Measurements from ENCODE around the gene ZDHHC19.
A peak's percentile ranks its signal among the peaks of the same experiment; 100 is the strongest.
"Not testable (repeated sequence)": the region's sequence is repeated elsewhere in the genome, so short reads cannot be mapped to it uniquely, and the experiment has no call there.

Gene ZDHHC19

GRCh38 chr3:196207159-196207832 is 3.9 kb downstream of the ZDHHC19 start:
- no peaks in the 10 kb centered on the region for H3K4me1 ChIP-seq (ENCODE audit: control insufficient read depth, insufficient read depth, low read length)
- peak overlapping the region; percentile 7; the same call in 1 of the 2 replicates for H3K4me3 ChIP-seq (ENCODE audit: low read depth, low read length)
- TF ChIP-seq TSHZ1 (tag by site-specific recombination; IDR thresholded peaks at IDR 0.05; ENCODE audit: borderline replicate concordance) = no peak
- 0 out of 2 replicates have a peak, but pooled peaks have one; percentile 18 for TF ChIP-seq KLF8 (tag by site-specific recombination; IDR thresholded peaks at IDR 0.05)
- no peak for TF ChIP-seq ZEB2 (tag by site-specific recombination; IDR thresholded peaks at IDR 0.05)
- peak; percentile 65; the same call in 1 of the 2 replicates for TF ChIP-seq ZNF121 (tag by site-specific recombination; IDR thresholded peaks at IDR 0.05)
- no peak overlapping the region for H3K27ac ChIP-seq (ENCODE audit: extremely low read depth, low read depth, low read length)
- POLR2A ChIA-PET = no interaction called here
- H3K9me3 ChIP-seq (ENCODE audit: control insufficient read depth, insufficient read depth, low read depth, low read length) = no peaks in the 10 kb centered on the region
- no peaks in the 10 kb centered on the region for H3K36me3 ChIP-seq (ENCODE audit: control insufficient read depth in 2 of 2, insufficient read depth in 1 of 2, low read length in 2 of 2)
- CTCF ChIA-PET = interaction anchor here (0.5 to 0.9 kb wide), 2 partner anchors 12 to 280 kb away, joined by 3 to 4 read pairs; no protein-coding TSS in a partner anchor

GRCh38 chr3:196205442-196206205 is 5.6 kb downstream of the ZDHHC19 start:
- H3K4me3 ChIP-seq (ENCODE audit: low read depth, low read length) = not testable (repeated sequence)

GRCh38 chr3:196203846-196204245 is 7.4 kb downstream of the ZDHHC19 start:
- CTCF ChIA-PET = interaction anchor here (0.7 kb wide), 1 partner anchor 689 kb away, joined by 5 read pairs; no protein-coding TSS in a partner anchor
- no peak for TF ChIP-seq ZBTB21 (tag by site-specific recombination; IDR thresholded peaks at IDR 0.05)
- POLR2A ChIA-PET = no interaction called here

More at GRCh38 chr3:196205442-196206205, 5.6 kb downstream of the ZDHHC19 start:
- H3K27ac ChIP-seq (ENCODE audit: extremely low read depth, low read depth, low read length); H3K36me3 ChIP-seq (ENCODE audit: control insufficient read depth in 2 of 2, insufficient read depth in 1 of 2, low read length in 2 of 2); H3K9me3 ChIP-seq (ENCODE audit: control insufficient read depth, insufficient read depth, low read depth, low read length); H3K4me1 ChIP-seq (ENCODE audit: control insufficient read depth, insufficient read depth, low read length); POLR2A ChIA-PET: not testable (repeated sequence)
- CTCF ChIA-PET = interaction anchor here (0.7 to 1.2 kb wide), 2 partner anchors 9 to 313 kb away, joined by 3 read pairs; no protein-coding TSS in a partner anchor

GRCh38 chr3:196202516-196202970 is 8.7 kb downstream of the ZDHHC19 start:
- no peak overlapping the region for H3K27ac ChIP-seq (ENCODE audit: extremely low read depth, low read depth, low read length)
- TF ChIP-seq ZNF600 (tag by site-specific recombination; IDR thresholded peaks at IDR 0.05) (no peak), ZBTB8A (tag by site-specific recombination; IDR thresholded peaks at IDR 0.05) (no peak), MEIS1 (CRISPR knock-in tag; IDR thresholded peaks at IDR 0.05; ENCODE audit: borderline replicate concordance) (no peak), ZNF791 (tag by site-specific recombination; IDR thresholded peaks at IDR 0.05) (no peak), ZNF146 (tag by site-specific recombination; IDR thresholded peaks at IDR 0.05) (no peak), ZFP3 (tag by site-specific recombination; IDR thresholded peaks at IDR 0.05; ENCODE audit: low read depth) (no peak), ZNF501 (tag by site-specific recombination; IDR thresholded peaks at IDR 0.05) (no peak), ZNF350 (tag by site-specific recombination; IDR thresholded peaks at IDR 0.05) (no peak), ZNF654 (tag by site-specific recombination; IDR thresholded peaks at IDR 0.05; ENCODE audit: low read depth) (no peak)
- POLR2A ChIA-PET = no interaction called here
- no peaks in the 10 kb centered on the region for H3K36me3 ChIP-seq (ENCODE audit: control insufficient read depth in 2 of 2, insufficient read depth in 1 of 2, low read length in 2 of 2)
- H3K4me3 ChIP-seq (ENCODE audit: low read depth, low read length) = no peak overlapping the region
- H3K9me3 ChIP-seq (ENCODE audit: control insufficient read depth, insufficient read depth, low read depth, low read length) = no peaks in the 10 kb centered on the region
- CTCF ChIA-PET = no interaction called here
- no peaks in the 10 kb centered on the region for H3K4me1 ChIP-seq (ENCODE audit: control insufficient read depth, insufficient read depth, low read length)

More at GRCh38 chr3:196203846-196204245, 7.4 kb downstream of the ZDHHC19 start:
- Histone ChIP-seq H3K36me3 (ENCODE audit: control insufficient read depth in 2 of 2, insufficient read depth in 1 of 2, low read length in 2 of 2) (no peaks in the 10 kb centered on the region), H3K4me3 (ENCODE audit: low read depth, low read length) (no peak overlapping the region), H3K4me1 (ENCODE audit: control insufficient read depth, insufficient read depth, low read length) (no peaks in the 10 kb centered on the region), H3K27ac (ENCODE audit: extremely low read depth, low read depth, low read length) (no peak overlapping the region), H3K9me3 (ENCODE audit: control insufficient read depth, insufficient read depth, low read depth, low read length) (no peaks in the 10 kb centered on the region)

Data from HEK293 (cell line).